ENCODE measurements around the gene RALGAPA2. TPM values are rescaled to one million over a fixed set of nuclear protein-coding genes. Genes with fewer than 3 reads are reported as not detected.

The RALGAPA2 gene
- polyA plus RNA-seq, 2 of the 4 experiments (the other 2 are of a cell fraction), result 4.0 to 4.7 TPM

- Histone ChIP-seq H3K27ac (no peak overlapping the region), H3K4me1 (peaks cover 31% of the 10 kb centered on the region), H3K4me2 (peak overlapping the region; percentile 94), H3K4me3 (peak overlapping the region; percentile 44), H3K9me3 (no peaks in the 10 kb centered on the region)
- DNase-seq (ENCODE audit: low read depth in 1 of 2, low spot score in 1 of 2) (peak in 1 of 2 experiments; percentile 16), FAIRE-seq (no peak), ATAC-seq (peak in 1 of 2 experiments; percentile 14; a peak in 2 of 6 replicates)
- WGBS (ENCODE audit: missing lambda C conversion rate), result 3% methylated on average over 21 of the region's 130 CpGs
- TF ChIP-seq ZFP36 (IDR thresholded peaks at IDR 0.05; ENCODE audit: borderline replicate concordance, partially characterized antibody), result no peak
- no peak for TF ChIP-seq FOSB (CRISPR knock-in tag; IDR thresholded peaks at IDR 0.05)
- no peak for TF ChIP-seq MYC (IDR thresholded peaks at IDR 0.05; ENCODE audit: borderline replicate concordance, low read length)
- TF ChIP-seq RNF2 (IDR thresholded peaks at IDR 0.05; ENCODE audit: borderline replicate concordance, low read depth), result no peak
- no peak for TF ChIP-seq MAZ (IDR thresholded peaks at IDR 0.05; ENCODE audit: borderline replicate concordance, low read depth, low read length)
- TF ChIP-seq, protein P1, sequence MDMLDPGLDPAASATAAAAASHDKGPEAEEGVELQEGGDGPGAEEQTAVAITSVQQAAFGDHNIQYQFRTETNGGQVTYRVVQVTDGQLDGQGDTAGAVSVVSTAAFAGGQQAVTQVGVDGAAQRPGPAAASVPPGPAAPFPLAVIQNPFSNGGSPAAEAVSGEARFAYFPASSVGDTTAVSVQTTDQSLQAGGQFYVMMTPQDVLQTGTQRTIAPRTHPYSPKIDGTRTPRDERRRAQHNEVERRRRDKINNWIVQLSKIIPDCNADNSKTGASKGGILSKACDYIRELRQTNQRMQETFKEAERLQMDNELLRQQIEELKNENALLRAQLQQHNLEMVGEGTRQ (IDR thresholded peaks at IDR 0.05), result no peak
- no peak for TF ChIP-seq RCOR1 (IDR thresholded peaks at IDR 0.05; ENCODE audit: low read depth, low read length)
- TF ChIP-seq CBX2 (IDR thresholded peaks at IDR 0.05; ENCODE audit: borderline replicate concordance, low read depth), result no peak
- no peak for TF ChIP-seq NFE2L2 (conservative IDR thresholded peaks at IDR 0.05; ENCODE audit: low read length)
- ChIA-PET CTCF (interaction anchor here (0.9 to 1.2 kb wide), 3 partner anchors 16 to 225 kb away, joined by 3 to 5 read pairs (median 4); no protein-coding TSS in a partner anchor), POLR2A (no interaction called here)
Measured at GRCh38 chr20:20368418-20369249, 343.8 kb downstream of the RALGAPA2 start.

- POLR2A ChIA-PET, result no interaction called here
- H3K27ac ChIP-seq, result no peak within 1 kb of the TSS
- 0 out of 2 replicates have a peak, but pooled peaks have one; percentile 13 for TF ChIP-seq RNF2 (IDR thresholded peaks at IDR 0.05; ENCODE audit: borderline replicate concordance, low read depth)
- no peak for TF ChIP-seq SREBF2 (IDR thresholded peaks at IDR 0.05)
- TF ChIP-seq RCOR1 (IDR thresholded peaks at IDR 0.05; ENCODE audit: low read depth, low read length), result no peak
- TF ChIP-seq RAD21 (conservative IDR thresholded peaks at IDR 0.05 in 1 of 2, IDR thresholded peaks at IDR 0.05 in 1 of 2), result no peak
- no peak for TF ChIP-seq JUN (IDR thresholded peaks at IDR 0.05)
- peaks cover 31% of the 10 kb centered on the region for H3K4me1 ChIP-seq
- no peaks in the 10 kb centered on the region for H3K9me3 ChIP-seq
- CTCF ChIA-PET, result interaction anchor here (0.9 to 1.2 kb wide), 3 partner anchors 17 to 226 kb away, joined by 3 to 5 read pairs (median 4); no protein-coding TSS in a partner anchor
- DNase-seq (ENCODE audit: low read depth in 1 of 2, low spot score in 1 of 2) (no peak), FAIRE-seq (no peak), ATAC-seq (no peak)
- WGBS (ENCODE audit: missing lambda C conversion rate), result 10% methylated on average over 12 of the region's 108 CpGs
- peak within 1 kb of the TSS; percentile 94 for H3K4me2 ChIP-seq
- H3K4me3 ChIP-seq, result peak within 1 kb of the TSS; percentile 44
Measured at GRCh38 chr20:20367575-20368417, 344.6 kb downstream of the RALGAPA2 start, which contains the start of gene INSM1. TSS of gene INSM1 (plus strand) at chr20:20368104. CDS start at chr20:20368268, 164 bp downstream.

- ChIA-PET POLR2A (no interaction called here), CTCF (no interaction called here)
- no peak for FAIRE-seq
- peak overlapping the region; percentile 44 for H3K4me3 ChIP-seq
- peak overlapping the region; percentile 94 for H3K4me2 ChIP-seq
- ATAC-seq, result no peak
- H3K9me3 ChIP-seq, result no peaks in the 10 kb centered on the region
- H3K27ac ChIP-seq, result no peak overlapping the region
- WGBS (ENCODE audit: missing lambda C conversion rate), result 15% methylated on average over 47 of the region's 63 CpGs
- DNase-seq (ENCODE audit: low read depth in 1 of 2, low spot score in 1 of 2), result peak in 1 of 2 experiments; percentile 31
- peaks cover 31% of the 10 kb centered on the region for H3K4me1 ChIP-seq
- TF ChIP-seq RNF2 (IDR thresholded peaks at IDR 0.05; ENCODE audit: borderline replicate concordance, low read depth) (0 out of 2 replicates have a peak, but pooled peaks have one; percentile 3), ZFP36 (IDR thresholded peaks at IDR 0.05; ENCODE audit: borderline replicate concordance, partially characterized antibody) (no peak)
Measured at GRCh38 chr20:20366876-20367574, 345.4 kb downstream of the RALGAPA2 start.

DNA sequence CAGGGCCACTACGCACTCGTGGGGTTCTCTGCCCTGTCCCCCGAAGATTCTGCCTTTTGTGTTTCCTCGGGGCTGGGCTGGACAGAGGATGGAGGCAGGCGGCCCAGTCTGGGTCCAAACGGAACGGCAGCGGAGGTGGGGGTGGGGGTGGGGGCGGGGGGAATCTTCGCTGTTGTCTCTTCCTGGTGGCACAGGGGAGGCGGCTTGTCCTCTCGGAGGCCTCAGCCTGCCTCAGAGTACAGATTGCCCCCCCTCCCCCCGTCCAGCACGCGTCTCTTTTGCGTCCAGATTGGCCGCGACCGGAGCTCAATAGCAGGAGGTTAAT lies 345.9 kb downstream of the RALGAPA2 start:
- DNase-seq (ENCODE audit: low read depth in 1 of 2, low spot score in 1 of 2) (no peak), ATAC-seq (no peak), FAIRE-seq (no peak)
- Histone ChIP-seq H3K9me3 (no peaks in the 10 kb centered on the region), H3K4me3 (no peak overlapping the region; the same call in 2 of the 3 replicates), H3K4me1 (peaks cover 31% of the 10 kb centered on the region), H3K4me2 (peak overlapping the region; percentile 94), H3K27ac (no peak overlapping the region)
- TF ChIP-seq SREBF2 (IDR thresholded peaks at IDR 0.05), result no peak
- no peak for TF ChIP-seq HDAC2 (IDR thresholded peaks at IDR 0.05)
- no peak for TF ChIP-seq PHF8 (IDR thresholded peaks at IDR 0.05; ENCODE audit: borderline replicate concordance, low read depth)
- TF ChIP-seq POLR2A (IDR thresholded peaks at IDR 0.05; ENCODE audit: low read length), result no peak
- TF ChIP-seq HEYL (CRISPR knock-in tag; IDR thresholded peaks at IDR 0.05), result no peak
- no peak for TF ChIP-seq TFCP2L1 (CRISPR knock-in tag; IDR thresholded peaks at IDR 0.05)
- TF ChIP-seq ESRRA (IDR thresholded peaks at IDR 0.05; ENCODE audit: borderline replicate concordance, low read length), result no peak
- no peak for TF ChIP-seq MYC (IDR thresholded peaks at IDR 0.05; ENCODE audit: borderline replicate concordance, low read length)
- TF ChIP-seq HOXA7 (CRISPR knock-in tag; IDR thresholded peaks at IDR 0.05), result no peak
- CTCF ChIA-PET, result no interaction called here
- POLR2A ChIA-PET, result no interaction called here
- 29% methylated on average over 13 of the region's 19 CpGs for WGBS (ENCODE audit: missing lambda C conversion rate)
